Measurements from ENCODE around the gene PIBF1. TPM values are rescaled to one million over a fixed set of nuclear protein-coding genes. Genes with fewer than 3 reads are reported as not detected.

PIBF1 gene
- total and polyA plus RNA-seq, 2 donors (not counting 1 experiment from before 2014, with no cell fraction given), result 9.6 to 25.1 TPM

DNA sequence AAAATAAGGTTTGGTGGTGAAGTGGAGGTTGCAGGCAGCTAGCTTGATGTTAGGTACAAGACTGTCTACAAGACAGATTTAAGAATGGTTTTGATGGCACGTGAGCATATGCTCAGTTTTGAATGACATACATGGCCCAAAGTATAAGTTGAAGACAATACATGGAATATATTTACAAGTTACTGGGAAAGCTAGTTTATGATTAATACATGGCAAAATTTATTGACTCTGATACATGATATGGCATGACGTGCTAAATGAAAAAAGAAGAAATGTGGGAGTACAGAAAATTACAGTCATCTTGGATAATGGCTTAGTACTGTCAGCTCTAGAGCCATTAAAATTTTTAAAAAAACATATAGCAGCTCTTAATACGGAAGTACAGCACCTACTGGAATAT lies 281.2 kb downstream of the PIBF1 start:
- Histone ChIP-seq H3K4me1 (ENCODE audit: control insufficient read depth, extremely low read depth, insufficient read depth, low read length) (no peaks in the 10 kb centered on the region), H3K36me3 (ENCODE audit: control insufficient read depth, insufficient read depth, low read length) (no peaks in the 10 kb centered on the region), H3K79me2 (ENCODE audit: control insufficient read depth, insufficient read depth, low read length) (no peaks in the 10 kb centered on the region), H3K27ac (ENCODE audit: insufficient read depth, low read length) (no peak overlapping the region), H3K9ac (ENCODE audit: insufficient read depth, low read length) (no peak overlapping the region), H3K27me3 (ENCODE audit: control insufficient read depth, insufficient read depth, low read length) (no peaks in the 10 kb centered on the region), H2AFZ (ENCODE audit: low read length) (no peak overlapping the region), H3K9me3 (ENCODE audit: control insufficient read depth, insufficient read depth, low read depth, low read length) (no peaks in the 10 kb centered on the region), H3K4me3 (replicated peaks in 1 of 4; ENCODE audit: control extremely low read depth in 1 of 4, insufficient read depth in 1 of 4, low read depth in 3 of 4, low read length in 4 of 4) (no peak overlapping the region), H4K20me1 (ENCODE audit: control insufficient read depth, extremely low read depth, insufficient read depth, low read length) (no peaks in the 10 kb centered on the region), H3K4me2 (ENCODE audit: extremely low read depth, insufficient read depth, low read length) (no peak overlapping the region)
- no peak for DNase-seq (ENCODE audit: low read depth in 2 of 2)
- TF ChIP-seq EZH2 (IDR thresholded peaks at IDR 0.05; ENCODE audit: low read length, missing control alignments), result no peak
- TF ChIP-seq, protein P1, sequence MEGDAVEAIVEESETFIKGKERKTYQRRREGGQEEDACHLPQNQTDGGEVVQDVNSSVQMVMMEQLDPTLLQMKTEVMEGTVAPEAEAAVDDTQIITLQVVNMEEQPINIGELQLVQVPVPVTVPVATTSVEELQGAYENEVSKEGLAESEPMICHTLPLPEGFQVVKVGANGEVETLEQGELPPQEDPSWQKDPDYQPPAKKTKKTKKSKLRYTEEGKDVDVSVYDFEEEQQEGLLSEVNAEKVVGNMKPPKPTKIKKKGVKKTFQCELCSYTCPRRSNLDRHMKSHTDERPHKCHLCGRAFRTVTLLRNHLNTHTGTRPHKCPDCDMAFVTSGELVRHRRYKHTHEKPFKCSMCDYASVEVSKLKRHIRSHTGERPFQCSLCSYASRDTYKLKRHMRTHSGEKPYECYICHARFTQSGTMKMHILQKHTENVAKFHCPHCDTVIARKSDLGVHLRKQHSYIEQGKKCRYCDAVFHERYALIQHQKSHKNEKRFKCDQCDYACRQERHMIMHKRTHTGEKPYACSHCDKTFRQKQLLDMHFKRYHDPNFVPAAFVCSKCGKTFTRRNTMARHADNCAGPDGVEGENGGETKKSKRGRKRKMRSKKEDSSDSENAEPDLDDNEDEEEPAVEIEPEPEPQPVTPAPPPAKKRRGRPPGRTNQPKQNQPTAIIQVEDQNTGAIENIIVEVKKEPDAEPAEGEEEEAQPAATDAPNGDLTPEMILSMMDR (conservative IDR thresholded peaks at IDR 0.05 in 1 of 2, IDR thresholded peaks at IDR 0.05 in 1 of 2; ENCODE audit: low read depth in 1 of 2, low read length in 2 of 2), result no peak

DNA sequence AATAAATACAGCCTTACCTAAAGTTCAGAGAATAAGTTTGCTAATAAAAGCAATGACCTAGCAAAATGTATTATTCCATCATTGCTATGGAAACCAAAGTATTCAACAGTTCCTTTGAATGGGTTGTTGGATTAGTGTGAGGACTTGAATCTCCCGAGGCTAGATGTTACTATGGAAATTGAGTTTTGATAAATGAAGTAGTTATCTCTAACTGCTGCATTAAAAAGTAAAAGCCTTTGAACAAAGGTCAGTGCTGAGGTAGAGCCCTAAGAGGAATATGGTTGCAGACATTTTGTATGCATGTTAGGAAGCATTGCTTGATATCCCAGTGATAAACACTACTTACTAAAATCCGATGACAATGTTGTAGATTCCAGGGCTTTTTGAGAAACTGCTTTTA lies 283.1 kb downstream of the PIBF1 start:
- Histone ChIP-seq H2AFZ (ENCODE audit: low read length) (no peak overlapping the region), H4K20me1 (ENCODE audit: control insufficient read depth, extremely low read depth, insufficient read depth, low read length) (no peaks in the 10 kb centered on the region), H3K4me1 (ENCODE audit: control insufficient read depth, extremely low read depth, insufficient read depth, low read length) (no peaks in the 10 kb centered on the region), H3K27ac (ENCODE audit: insufficient read depth, low read length) (no peak overlapping the region), H3K4me2 (ENCODE audit: extremely low read depth, insufficient read depth, low read length) (no peak overlapping the region), H3K79me2 (ENCODE audit: control insufficient read depth, insufficient read depth, low read length) (no peaks in the 10 kb centered on the region), H3K9me3 (ENCODE audit: control insufficient read depth, insufficient read depth, low read depth, low read length) (no peaks in the 10 kb centered on the region), H3K27me3 (ENCODE audit: control insufficient read depth, insufficient read depth, low read length) (no peaks in the 10 kb centered on the region), H3K4me3 (replicated peaks in 1 of 4; ENCODE audit: control extremely low read depth in 1 of 4, insufficient read depth in 1 of 4, low read depth in 3 of 4, low read length in 4 of 4) (no peak overlapping the region), H3K36me3 (ENCODE audit: control insufficient read depth, insufficient read depth, low read length) (no peaks in the 10 kb centered on the region), H3K9ac (ENCODE audit: insufficient read depth, low read length) (no peak overlapping the region)
- TF ChIP-seq, protein P1 (conservative IDR thresholded peaks at IDR 0.05 in 1 of 2, IDR thresholded peaks at IDR 0.05 in 1 of 2; ENCODE audit: low read depth in 1 of 2, low read length in 2 of 2), result no peak
- TF ChIP-seq EZH2 (IDR thresholded peaks at IDR 0.05; ENCODE audit: low read length, missing control alignments), result no peak
- no peak for DNase-seq (ENCODE audit: low read depth in 2 of 2)

DNA sequence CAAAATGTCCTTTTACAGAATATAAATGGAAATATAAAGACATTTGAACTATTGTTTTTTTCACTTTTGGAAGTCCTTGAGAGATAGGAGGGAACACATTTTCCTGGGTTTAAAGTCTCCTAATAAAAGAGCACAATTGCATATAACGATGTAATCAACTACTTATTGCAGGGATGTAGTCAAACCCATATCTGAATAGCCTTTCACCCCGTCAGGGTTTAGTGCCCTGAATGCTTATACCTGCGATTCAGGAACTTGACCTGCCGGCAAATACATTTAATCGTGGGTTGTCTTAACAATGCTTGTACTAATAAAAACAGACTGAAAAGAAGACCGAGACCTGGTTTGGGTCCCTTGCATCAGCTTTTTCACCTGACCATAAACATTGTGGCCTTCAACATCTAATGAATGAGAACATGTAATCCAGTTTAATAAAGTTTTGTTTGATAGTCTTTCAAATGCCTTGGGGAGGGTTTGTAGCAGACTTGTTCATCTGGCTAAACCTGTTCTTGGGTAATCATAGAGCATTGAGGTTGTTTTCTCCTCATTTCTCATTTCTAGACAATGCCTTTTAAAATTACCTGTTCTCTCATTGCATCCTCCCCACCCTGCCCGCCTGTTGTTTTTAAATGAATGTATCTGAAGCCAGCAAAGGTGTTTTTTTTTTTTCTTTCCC lies 283.9 kb downstream of the PIBF1 start:
- no peak overlapping the region for H3K4me3 ChIP-seq (replicated peaks in 1 of 4; ENCODE audit: control extremely low read depth in 1 of 4, insufficient read depth in 1 of 4, low read depth in 3 of 4, low read length in 4 of 4)
- no peak overlapping the region for H3K27ac ChIP-seq (ENCODE audit: insufficient read depth, low read length)
- H3K79me2 ChIP-seq (ENCODE audit: control insufficient read depth, insufficient read depth, low read length), result no peaks in the 10 kb centered on the region
- H3K4me1 ChIP-seq (ENCODE audit: control insufficient read depth, extremely low read depth, insufficient read depth, low read length), result no peaks in the 10 kb centered on the region
- no peaks in the 10 kb centered on the region for H3K36me3 ChIP-seq (ENCODE audit: control insufficient read depth, insufficient read depth, low read length)
- no peaks in the 10 kb centered on the region for H4K20me1 ChIP-seq (ENCODE audit: control insufficient read depth, extremely low read depth, insufficient read depth, low read length)
- H3K27me3 ChIP-seq (ENCODE audit: control insufficient read depth, insufficient read depth, low read length), result no peaks in the 10 kb centered on the region
- no peak for DNase-seq (ENCODE audit: low read depth in 2 of 2)
- H2AFZ ChIP-seq (ENCODE audit: low read length), result no peak overlapping the region
- H3K9ac ChIP-seq (ENCODE audit: insufficient read depth, low read length), result no peak overlapping the region
- H3K9me3 ChIP-seq (ENCODE audit: control insufficient read depth, insufficient read depth, low read depth, low read length), result no peaks in the 10 kb centered on the region
- TF ChIP-seq, protein P1 (conservative IDR thresholded peaks at IDR 0.05 in 1 of 2, IDR thresholded peaks at IDR 0.05 in 1 of 2; ENCODE audit: low read depth in 1 of 2, low read length in 2 of 2), result no peak
- no peak for TF ChIP-seq EZH2 (IDR thresholded peaks at IDR 0.05; ENCODE audit: low read length, missing control alignments)
- no peak overlapping the region for H3K4me2 ChIP-seq (ENCODE audit: extremely low read depth, insufficient read depth, low read length)

Other genes with a start within 250 kb of the PIBF1 start
- 6.4 and 12.9 TPM in 2 replicates for gene MZT1, start 54.5 kb upstream of the PIBF1 start, total RNA-seq
- 10.8 and 15.9 TPM in 2 replicates for gene MZT1, start 54.5 kb upstream of the PIBF1 start, polyA plus RNA-seq
- 2.3 and 4.8 TPM in 2 replicates for gene BORA, start 54.2 kb upstream of the PIBF1 start, total RNA-seq
- gene BORA, start 54.2 kb upstream of the PIBF1 start, polyA plus RNA-seq, result 2.0 and 4.1 TPM in 2 replicates
- gene DIS3, start 233 bp upstream of the PIBF1 start, total RNA-seq, result 27.0 and 31.9 TPM in 2 replicates
- 34.6 and 41.4 TPM in 2 replicates for gene DIS3, start 233 bp upstream of the PIBF1 start, polyA plus RNA-seq

Data from fibroblast of lung (primary cell).